Activated T-cell treated with anti-CD3 and anti-CD28 coated beads for 1 hour (primary cell): Measurements from ENCODE around the gene EEFSEC.

Experiments used
- DNase-seq: peaks from one replicate; pipeline ENCODE4 v3.0.0-alpha.2; 2020; ENCODE audit warnings: low read depth

Gene EEFSEC

DNA sequence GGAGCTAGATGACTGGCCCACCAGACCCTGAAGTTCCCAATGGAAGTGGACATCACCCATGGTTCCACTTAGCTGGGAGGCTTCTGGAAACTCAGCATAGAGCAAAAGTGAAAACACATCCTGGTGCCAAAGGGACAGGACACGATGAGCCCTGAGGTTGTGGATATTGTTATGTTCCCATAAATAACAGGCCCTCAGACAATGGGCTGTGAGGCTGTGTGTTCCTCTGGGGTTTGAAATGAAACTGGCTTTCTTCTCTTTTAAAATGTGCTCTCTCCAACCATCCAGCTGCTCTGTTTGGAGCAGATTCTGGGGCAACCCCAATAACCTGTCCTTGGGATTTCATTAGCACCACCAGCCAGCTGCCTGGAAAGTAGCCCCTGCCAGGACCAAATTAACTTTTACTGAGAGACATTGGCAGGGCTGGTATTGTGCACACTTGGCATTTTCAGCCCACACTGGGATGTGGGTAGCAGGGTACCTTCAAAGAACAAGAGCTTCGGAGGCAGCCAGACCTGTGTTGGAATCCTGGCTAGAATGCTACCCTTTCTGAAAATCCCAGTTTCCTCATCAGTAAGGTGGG lies 215.9 kb downstream of the EEFSEC start:
- no peak for DNase-seq

DNA sequence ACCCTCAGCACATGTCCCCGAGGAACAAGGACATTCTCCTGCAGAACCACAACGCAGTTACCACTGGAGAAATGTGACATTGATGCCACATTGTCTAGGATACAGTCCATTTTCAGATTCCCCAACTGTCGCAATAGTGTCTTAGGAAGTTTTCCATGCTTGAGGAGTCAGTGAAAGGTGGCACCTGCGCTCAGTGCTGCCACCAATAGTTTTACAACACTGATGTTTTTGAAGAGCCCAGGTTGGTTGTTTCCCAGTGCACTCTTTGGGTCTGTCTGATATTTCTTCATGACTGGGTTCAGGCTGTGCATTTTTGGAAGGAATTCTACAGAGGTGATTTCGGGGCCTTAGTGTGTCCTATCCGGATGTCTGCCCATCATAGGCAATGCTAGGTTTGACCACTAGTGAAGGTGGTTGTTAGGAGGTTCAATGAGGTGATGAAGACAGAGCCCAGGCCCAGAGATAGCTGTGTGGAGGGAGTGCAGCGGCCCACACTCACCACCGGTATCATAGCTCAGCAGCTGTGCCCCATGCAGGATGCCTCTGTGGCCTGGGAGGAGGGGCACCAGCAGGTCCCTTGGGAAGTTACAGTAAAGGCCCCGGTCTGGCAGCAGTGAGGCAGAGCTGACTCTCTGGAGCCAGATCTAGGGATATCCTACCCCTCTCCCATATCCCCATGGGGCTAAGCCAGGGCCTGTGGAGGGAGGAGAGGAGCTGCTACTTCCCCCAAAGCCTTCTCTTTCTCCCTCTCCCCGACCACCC lies 216.8 kb downstream of the EEFSEC start:
- no peak for DNase-seq

DNA sequence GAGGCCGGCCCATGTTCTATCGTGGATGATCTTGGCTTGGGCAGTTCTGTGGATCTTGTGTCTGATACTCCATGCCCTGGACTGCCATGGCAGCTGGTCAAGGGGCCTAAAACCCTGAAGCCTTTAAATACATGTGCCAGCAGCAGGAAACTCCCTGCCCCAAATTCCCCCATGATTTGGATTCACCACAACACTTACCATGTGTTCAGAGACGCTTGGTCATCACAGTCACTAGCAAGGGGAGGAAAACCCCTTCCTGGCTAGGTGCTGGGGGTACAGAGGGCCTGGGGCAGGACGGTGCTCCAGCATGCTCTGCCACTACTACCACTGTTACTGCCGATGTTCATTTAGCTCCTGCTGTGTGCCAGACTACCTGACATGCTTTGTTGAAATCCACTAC lies 219.0 kb downstream of the EEFSEC start:
- no peak for DNase-seq

DNA sequence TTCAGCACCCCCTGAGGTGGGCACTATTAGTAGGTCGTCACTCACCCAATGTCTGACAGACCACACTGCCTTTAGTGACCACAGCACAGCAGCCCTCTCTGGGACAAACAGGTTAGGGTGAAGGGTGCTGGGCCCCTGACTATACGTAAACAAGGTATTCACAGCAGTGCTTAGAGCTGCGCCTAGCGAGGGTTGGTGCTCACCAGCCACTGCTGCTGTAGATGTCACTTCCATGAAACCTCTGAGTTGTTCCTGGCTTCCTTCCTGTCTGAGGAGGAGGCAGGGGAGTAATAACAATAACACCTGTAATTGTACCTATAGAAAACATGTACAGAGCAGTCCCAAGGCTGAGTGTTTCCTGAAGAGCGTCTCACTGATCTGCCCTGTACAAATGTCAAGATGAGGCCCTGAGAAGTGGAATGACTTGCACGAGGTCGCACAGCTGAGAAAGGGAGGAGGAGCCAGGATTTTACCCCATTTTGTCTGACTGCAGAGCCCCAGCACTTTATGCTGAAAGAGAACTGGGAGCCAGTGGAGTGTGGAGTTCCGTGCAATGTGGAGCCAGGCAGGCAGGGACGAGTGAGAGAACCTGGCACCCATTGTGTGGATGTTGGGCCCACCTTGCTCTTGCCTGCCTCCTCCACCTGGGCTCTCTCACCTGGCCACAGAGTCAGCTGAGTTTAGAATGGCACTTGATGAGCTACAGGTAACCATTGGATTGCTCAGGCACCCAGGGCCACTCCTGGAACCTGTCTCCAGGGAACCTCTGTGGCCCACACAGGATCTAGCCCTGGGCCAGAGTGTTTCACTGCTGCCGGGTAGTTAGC lies 219.6 kb downstream of the EEFSEC start:
- DNase-seq, result no peak

DNA sequence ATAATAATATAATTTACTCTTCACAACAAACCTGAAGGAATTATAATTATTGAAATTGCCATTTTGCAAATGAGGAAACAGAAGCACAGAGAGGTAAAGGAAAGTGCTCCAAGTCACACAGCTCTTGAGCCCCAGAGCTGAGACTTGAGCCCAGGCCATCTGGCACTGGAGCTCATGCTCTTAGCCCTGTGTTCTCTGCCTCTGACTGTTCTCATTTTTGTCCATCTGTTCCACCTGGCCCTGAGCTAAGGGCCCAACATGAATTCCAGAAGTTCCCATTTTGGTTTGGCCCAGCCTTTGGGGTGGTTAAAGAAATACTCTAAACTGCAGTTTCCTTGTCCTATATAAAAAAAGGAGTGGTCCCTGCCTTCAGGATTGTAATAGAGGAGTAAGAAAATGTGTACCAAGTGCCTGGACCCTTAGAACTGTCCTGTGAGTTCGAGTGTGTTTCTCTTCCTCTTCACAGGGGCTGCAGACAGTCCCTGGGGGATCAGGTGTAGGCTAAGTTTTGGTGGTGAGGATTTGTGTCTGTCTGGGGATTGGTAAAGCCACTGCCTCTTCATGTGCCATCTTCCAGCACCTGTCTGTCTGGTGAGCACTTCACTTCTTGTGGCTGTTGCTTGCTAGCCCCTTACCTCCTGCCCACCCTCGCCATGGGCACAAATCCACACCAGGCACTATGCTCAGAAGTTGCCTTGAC lies 221.6 kb downstream of the EEFSEC start:
- DNase-seq, result no peak

DNA sequence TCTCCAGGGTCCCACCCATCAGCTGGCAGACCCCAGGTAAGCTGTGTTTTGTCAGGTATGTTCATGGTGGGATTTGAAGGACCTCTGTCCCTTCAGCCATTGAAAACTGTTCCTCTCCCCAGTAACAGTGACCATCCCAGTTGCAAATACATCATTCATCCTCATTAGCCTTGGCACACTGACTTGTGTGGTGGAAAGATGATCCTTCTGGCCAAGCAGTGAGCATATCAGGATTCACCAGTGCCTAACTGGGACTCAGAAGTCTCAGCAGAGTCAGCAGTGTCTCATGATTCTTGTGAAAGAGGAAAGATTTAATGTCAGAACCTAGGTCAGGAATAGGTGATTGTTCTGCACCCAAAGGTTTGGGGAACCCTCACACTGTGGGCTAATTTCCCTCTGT lies 223.2 kb downstream of the EEFSEC start:
- no peak for DNase-seq

DNA sequence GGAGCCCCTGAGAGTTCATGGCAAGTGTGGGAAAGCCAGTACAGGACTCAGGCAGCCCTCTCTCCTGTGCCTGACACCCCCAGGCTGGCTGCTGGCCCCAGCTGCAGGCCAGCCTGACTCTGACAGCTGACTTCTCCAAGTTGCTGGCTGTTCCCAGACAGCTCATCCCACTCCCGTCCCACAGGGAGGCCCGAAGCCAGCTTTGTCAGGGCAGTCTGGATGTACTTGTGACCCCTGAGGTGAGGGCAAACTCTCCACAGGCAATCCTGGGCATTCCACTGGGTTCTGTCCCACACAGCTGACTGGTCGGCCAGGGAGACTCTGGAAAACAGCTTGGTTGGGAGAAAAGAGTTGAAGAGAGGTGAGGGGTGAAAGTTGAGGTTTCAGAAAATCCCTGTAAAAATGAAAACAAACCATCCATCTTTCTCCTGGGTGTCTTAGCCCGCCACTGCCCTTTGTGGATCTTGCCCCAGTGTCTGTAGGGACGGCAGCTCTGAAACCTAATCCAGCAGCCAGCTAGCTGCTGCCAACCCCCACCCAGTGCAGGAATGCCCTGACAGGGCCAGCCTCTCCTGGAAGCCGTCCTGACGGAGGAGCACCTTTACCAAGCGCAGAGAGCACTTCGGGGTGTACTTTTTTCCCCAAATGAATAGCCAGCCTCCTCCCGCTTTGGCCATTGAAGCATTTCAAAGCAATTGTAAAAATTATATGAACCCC lies 225.5 kb downstream of the EEFSEC start:
- DNase-seq, result no peak

DNA sequence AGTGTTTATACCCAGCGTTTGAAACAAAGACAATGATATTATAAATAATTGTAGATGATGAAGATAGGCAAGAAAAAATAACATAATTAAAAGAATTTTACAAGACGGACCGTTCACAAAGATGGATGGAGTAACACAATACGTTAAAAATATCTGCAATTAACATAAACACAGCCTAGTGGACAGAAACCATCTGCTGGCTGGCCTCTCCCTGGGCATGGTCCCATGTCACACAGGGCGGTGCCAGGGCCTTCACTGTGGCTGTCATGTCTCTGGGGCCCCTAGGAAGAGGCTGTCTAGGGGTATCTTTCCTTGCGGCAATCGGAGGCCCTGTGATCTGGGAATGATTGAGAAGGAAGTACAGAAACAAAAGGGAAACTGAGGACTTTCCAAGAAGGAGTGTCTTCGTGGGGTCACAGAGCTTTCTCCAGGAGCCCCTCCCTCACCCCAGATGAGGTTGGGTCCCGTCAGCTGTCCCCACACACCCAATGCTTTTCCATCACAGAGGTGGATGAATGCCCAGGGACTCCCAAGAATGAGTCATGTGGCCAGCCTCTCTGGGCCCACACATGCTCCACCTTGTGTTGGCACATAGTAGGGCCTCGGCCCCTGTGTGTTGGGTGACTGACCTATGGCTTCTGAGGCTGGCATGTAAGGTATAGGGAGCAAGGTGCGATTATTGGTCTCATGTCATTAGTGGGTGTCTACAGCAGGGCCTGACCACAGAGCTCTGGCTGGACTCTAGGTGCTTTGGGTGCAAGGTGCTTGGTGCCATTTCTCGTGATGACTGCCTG lies 226.3 kb downstream of the EEFSEC start:
- no peak for DNase-seq

DNA sequence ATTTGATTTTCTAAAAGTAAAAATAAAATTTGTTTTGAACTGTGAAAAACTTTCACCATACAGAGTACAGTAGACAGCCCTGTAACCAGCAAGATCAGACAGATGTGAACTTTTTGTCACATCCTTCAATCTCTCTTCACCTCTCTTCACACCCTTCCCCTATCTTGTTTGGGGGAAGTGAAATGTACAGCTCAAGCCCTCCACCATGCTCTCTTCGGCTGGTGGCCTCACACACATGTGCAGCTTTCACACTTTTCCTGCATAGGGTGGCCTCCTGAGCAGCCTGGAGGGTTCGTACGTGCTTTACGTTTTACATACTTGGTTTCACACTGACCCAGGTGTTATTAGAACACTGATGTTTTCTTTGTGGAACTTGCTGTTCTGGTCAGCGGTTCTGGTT lies 227.0 kb downstream of the EEFSEC start:
- no peak for DNase-seq

DNA sequence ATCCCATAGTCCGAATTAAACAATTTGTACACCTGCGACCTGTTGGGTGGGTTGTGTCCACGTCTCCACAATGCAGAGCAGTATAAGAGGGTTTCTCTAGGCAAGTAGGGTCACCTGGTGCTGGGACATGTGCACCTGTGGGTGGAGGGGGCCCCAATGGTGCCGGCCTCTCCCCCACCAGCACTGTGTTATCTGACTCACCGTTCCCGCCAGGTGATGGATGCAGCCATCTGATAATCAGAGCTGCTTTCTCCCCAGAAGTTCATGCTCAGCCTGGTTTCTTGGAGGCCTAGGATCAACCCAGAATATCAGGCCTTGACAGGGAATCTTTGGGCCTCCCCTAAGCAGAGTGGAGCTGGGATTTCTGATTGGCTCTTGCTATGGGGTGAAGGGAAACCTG lies 227.4 kb downstream of the EEFSEC start:
- DNase-seq, result no peak

DNA sequence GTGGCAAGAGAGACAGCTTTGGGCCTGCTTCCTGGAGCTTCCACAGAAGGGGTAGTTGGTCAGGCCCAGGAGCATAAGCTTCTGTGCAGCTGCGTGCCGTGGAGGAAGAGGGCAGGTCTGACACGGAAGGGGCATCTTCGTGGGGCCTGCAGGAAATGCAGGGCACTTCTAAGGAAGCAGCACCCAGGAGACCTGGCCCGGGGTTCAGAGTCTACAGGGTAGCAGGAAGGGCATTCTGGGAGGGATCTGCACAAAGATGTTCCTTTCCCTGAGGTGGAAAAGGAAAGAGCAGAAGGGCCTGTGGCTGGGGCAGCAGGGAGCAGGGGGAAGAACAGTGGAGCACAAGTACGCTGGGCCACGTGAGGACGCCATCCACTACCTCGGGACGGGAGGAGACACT lies 228.3 kb downstream of the EEFSEC start:
- no peak for DNase-seq

DNA sequence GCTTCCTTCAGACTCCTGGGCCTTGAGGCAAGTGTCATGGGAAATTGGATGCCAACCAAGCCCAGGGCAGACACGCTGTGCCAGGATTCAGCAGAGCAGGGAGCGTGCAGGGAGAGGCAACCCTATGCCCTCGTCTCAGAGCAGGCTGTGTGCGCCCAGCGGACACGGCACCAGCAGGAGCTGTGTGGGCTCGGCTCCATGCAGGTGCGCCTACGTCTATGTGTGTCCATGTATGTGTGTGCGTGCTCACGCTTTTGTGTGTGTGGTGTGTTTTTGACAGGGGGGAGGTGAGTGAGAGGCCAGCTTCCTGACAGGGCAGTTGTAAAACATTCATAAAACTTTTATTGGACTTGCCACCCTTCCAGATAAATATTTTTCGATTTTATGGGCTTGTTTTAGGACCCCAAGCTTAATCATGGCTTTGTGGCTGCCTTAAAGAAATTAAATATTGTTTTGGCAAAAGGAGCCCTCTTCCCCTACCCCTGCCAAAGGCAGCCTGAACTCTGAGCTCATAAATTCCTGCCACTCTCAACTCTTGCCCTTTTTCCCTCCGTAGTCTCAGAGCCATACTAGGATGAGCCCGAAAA lies 229.0 kb downstream of the EEFSEC start:
- DNase-seq, result no peak

DNA sequence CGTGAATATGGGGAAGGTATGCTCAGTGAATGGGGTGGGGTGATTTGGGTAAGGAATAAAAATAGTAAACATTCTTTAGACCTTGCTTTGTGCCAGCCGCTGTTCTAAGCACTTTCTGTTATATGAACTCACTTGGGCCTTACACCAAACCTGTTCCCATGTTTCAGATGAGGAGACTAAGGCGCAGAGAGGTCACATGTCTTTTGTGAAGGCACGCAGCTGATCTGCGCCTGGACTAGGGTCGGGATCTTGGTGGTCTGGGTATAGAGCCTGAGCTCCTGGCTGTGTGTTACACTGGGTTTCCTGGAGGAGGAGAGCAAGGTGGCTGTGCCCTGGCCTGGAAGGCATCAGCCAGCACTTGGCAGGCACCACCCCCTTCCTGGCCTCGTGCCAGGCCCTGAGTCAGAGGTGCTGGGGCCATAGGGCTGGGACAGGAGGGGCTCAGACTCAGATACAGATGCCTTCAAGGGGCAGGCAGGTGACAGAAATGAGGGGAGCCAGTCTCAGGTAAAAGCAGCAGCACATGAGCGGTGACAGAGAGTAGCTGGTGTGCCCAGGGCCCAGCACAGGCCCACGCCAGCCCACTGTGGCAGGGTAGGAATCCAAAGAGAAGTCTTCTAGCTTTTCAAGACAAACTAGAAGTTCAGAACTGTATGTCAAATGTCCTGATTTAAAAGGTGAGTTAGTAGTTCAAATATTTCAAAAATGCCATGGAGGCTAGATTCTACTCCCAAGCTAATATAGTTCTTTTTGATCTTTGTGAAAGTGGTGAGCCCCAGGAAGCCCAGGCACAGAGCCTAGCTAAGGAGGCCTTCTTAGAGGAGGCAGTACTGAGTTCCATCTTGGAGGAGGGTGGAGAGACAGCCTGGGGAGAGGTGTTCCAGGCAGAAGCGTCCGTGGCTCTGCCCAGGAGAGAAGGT lies 230.3 kb downstream of the EEFSEC start:
- peak; percentile 20 for DNase-seq

DNA sequence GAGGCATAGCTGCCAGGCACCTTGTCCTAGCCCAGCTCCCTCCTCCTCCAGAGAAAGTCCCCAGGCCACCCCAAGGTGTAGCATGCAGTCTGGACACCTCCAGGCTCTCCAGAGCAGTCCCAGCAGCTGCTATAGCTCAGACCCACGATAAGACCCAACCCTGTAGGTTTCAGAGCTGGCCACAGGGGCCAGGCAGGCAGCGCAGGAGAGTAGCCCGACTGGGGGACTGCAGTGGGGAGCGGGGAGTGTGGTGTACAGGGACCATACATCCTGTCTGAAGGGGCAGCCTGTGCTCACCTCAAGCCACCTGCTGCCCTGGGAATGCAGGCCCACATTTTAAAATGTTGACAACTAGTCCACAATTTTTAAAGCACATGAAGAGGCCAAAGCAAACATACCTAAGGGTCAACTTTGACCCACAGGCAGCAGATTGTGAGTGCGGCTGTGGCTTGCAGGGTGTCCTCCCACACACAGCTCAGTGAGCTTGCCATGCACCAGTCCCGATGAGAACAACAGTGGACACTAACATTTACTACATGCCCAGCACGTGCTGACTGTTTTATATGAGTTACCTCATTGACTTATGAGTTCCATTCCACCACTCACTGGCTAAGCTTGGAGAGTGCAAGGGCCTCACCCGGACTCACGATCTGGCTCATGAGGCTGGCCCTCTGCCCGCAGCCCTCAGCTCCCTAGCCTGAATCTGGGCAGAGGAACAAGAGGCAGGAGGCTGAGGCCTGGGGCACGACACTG lies 232.0 kb downstream of the EEFSEC start:
- no peak for DNase-seq

DNA sequence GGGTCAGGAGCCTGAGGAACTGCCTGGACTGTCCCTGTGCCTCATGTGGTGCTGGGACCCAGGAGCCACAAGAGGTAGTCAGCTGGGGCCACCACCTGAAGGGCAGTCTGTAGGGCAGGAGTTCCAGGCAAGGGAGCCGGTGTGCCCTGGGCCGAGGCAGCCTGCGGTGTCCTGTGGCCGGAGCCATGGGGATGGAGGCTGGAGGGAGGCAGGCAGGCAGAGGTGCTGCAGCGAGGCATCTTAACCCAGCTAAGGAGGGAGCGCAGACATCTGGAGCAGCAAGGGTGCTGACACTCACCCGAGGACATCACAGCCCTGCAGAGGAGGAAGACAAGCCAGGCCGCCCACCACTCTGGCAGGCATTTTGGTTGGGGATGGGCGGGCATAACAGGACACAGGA lies 235.7 kb downstream of the EEFSEC start:
- DNase-seq, result no peak

DNA sequence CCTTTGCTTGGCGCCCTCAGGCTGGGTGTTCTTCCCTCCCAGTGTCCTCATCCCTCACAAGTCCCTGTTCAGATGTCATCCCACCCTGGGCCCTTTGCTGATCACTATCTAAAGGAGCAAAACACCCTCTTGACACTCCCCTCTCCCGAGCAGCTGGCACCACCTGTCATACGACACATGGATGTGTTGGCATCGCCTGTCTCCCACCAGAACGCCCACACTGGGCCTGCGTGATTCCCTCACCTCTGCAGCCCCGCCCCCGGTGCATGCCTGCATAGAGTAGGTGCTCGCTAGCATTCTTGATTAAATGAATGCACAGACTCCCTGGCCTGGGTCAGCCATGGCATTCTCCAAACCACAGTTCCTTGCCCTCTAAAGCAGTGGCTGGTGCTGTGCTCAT lies 237.6 kb downstream of the EEFSEC start:
- no peak for DNase-seq

DNA sequence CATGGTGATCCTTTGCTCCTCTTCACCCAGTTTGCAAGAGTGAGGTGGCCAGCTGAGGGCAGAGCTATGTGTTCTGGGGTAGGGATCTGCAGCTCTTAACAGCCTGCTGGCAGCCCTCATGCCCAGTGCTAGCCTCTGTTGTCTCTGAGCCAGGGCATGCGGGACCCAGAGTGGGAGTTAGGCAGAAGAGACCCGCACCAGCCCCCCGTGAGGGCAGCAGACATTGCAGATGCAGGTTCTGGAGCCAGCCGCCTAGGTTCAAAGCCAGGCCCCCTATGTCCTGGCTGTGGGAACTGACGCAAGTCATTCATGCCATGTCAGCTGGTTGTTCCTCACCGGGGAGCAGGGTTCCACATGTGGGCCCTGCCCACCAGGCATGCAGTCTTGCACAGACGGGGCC lies 238.7 kb downstream of the EEFSEC start:
- DNase-seq, result no peak

DNA sequence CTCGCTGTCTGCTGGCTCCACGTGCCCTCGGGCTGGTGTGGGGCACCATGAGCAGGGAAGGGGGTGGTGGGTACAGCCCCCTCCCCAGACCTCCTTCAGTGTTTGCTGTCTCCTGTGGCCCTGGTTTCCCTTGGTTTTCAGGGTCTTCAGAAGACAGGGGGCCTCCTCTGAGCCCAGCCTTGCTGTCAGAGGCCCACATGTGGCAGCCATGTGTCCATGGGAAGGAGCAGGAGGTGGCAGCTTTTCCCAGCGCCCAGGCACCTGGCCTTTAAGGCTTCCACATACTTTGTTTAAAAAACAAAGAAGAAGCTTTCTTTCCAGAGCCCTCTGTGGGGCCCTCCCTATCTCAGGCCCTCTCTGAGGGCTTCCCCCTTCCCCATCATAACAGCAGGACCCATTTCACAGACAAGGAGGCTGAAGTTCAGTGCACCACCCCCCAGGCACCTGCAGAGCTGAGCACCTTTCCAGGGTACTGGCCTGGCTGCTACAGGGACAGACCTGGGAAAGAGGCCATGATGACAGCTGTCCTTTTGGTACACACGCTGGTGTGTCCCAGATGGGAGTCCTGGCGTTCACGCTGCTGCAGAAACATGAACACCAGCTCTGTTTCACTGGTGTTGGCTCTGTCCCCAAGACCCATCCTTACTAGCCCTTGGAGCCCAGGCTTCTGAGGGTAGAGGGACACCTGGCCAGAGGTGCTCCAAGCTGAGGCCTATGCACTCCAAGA lies 239.7 kb downstream of the EEFSEC start:
- no peak for DNase-seq
